ENCODE measurements around the gene ZFPM1. TPM values are rescaled to one million over a fixed set of nuclear protein-coding genes. Genes with fewer than 3 reads are reported as not detected.

The ZFPM1 gene
- polyA plus RNA-seq, 1 of the 3 experiments (the other 2 are of a cell fraction), result 1.2 TPM

GRCh38 chr16:88530858-88531203 is 77.8 kb downstream of the ZFPM1 start:
- TF ChIP-seq PBX3 (IDR thresholded peaks at IDR 0.05), result no peak
- TF ChIP-seq TAF1 (IDR thresholded peaks at IDR 0.05; ENCODE audit: borderline replicate concordance, low read depth, low read length), result no peak
- TF ChIP-seq EZH2phosphoT487 (IDR thresholded peaks at IDR 0.05; ENCODE audit: borderline replicate concordance, low read depth), result no peak
- no peak for TF ChIP-seq RCOR1 (IDR thresholded peaks at IDR 0.05; ENCODE audit: low read length)
- no peak for TF ChIP-seq JUND (IDR thresholded peaks at IDR 0.05)
- TF ChIP-seq, protein P1, sequence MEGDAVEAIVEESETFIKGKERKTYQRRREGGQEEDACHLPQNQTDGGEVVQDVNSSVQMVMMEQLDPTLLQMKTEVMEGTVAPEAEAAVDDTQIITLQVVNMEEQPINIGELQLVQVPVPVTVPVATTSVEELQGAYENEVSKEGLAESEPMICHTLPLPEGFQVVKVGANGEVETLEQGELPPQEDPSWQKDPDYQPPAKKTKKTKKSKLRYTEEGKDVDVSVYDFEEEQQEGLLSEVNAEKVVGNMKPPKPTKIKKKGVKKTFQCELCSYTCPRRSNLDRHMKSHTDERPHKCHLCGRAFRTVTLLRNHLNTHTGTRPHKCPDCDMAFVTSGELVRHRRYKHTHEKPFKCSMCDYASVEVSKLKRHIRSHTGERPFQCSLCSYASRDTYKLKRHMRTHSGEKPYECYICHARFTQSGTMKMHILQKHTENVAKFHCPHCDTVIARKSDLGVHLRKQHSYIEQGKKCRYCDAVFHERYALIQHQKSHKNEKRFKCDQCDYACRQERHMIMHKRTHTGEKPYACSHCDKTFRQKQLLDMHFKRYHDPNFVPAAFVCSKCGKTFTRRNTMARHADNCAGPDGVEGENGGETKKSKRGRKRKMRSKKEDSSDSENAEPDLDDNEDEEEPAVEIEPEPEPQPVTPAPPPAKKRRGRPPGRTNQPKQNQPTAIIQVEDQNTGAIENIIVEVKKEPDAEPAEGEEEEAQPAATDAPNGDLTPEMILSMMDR (IDR thresholded peaks at IDR 0.05), result no peak
- TF ChIP-seq FOSL2 (IDR thresholded peaks at IDR 0.05; ENCODE audit: borderline replicate concordance, low read depth), result no peak
- TF ChIP-seq GABPA (IDR thresholded peaks at IDR 0.05; ENCODE audit: low read depth), result no peak
- TF ChIP-seq, protein P2, sequence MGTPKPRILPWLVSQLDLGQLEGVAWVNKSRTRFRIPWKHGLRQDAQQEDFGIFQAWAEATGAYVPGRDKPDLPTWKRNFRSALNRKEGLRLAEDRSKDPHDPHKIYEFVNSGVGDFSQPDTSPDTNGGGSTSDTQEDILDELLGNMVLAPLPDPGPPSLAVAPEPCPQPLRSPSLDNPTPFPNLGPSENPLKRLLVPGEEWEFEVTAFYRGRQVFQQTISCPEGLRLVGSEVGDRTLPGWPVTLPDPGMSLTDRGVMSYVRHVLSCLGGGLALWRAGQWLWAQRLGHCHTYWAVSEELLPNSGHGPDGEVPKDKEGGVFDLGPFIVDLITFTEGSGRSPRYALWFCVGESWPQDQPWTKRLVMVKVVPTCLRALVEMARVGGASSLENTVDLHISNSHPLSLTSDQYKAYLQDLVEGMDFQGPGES (IDR thresholded peaks at IDR 0.05; ENCODE audit: low read depth, low read length), result no peak
- TF ChIP-seq MXI1 (IDR thresholded peaks at IDR 0.05; ENCODE audit: low read depth, low read length), result no peak
- no peak for TF ChIP-seq NFIC (IDR thresholded peaks at IDR 0.05; ENCODE audit: borderline replicate concordance)
- no peak for TF ChIP-seq FOXM1 (IDR thresholded peaks at IDR 0.05; ENCODE audit: low read depth)
- TF ChIP-seq TCF12 (IDR thresholded peaks at IDR 0.05), result no peak
- TF ChIP-seq RXRA (IDR thresholded peaks at IDR 0.05; ENCODE audit: borderline replicate concordance, low read depth), result no peak
- no peak for TF ChIP-seq SMC3 (IDR thresholded peaks at IDR 0.05; ENCODE audit: low read depth, low read length)
- Histone ChIP-seq H3K79me2 (ENCODE audit: insufficient read depth) (no peaks in the 10 kb centered on the region), H3K4me2 (no peak overlapping the region), H3F3A (replicated peaks; ENCODE audit: insufficient read depth) (peaks cover 2% of the 10 kb centered on the region), H3K4me3 (ENCODE audit: low read depth in 2 of 2, low read length in 1 of 2) (no peak overlapping the region), H3K4me1 (ENCODE audit: control insufficient read depth in 1 of 2, insufficient read depth in 2 of 2, low read depth in 1 of 2, low read length in 1 of 2) (peaks cover 0 to 9% of the 10 kb centered on the region in 2 experiments; a peak in 1 of 4 replicates), H3K9me2 (no peaks in the 10 kb centered on the region), H3K27me3 (ENCODE audit: insufficient read depth) (no peaks in the 10 kb centered on the region), H3K9ac (no peak overlapping the region), H3K9me3 (no peaks in the 10 kb centered on the region), H2AFZ (ENCODE audit: low read depth) (no peak overlapping the region), H4K20me1 (ENCODE audit: insufficient read depth) (0 out of 2 replicates have a peak, but pooled peaks cover 5% of the 10 kb centered on the region), H3K36me3 (replicated peaks in 1 of 2; ENCODE audit: control insufficient read depth in 1 of 2, insufficient read depth in 2 of 2, low read length in 1 of 2) (peaks cover 0 to 6% of the 10 kb centered on the region in 2 experiments), H3K27ac (ENCODE audit: low read depth in 2 of 2, low read length in 1 of 2) (no peak overlapping the region)
- DNase-seq, result no peak
- CTCF ChIA-PET, result no interaction called here
- POLR2A ChIA-PET, result no interaction called here
- 93% methylated on average over 9 of the region's 11 CpGs for WGBS (ENCODE audit: low lambda C conversion rate)

- POLR2A ChIA-PET, result no interaction called here
- Histone ChIP-seq H3K27me3 (ENCODE audit: insufficient read depth) (no peaks in the 10 kb centered on the region), H3K4me1 (ENCODE audit: control insufficient read depth in 1 of 2, insufficient read depth in 2 of 2, low read depth in 1 of 2, low read length in 1 of 2) (peaks cover 0 to 9% of the 10 kb centered on the region in 2 experiments; a peak in 1 of 4 replicates), H3K4me2 (no peak overlapping the region), H4K20me1 (ENCODE audit: insufficient read depth) (0 out of 2 replicates have a peak, but pooled peaks cover 6% of the 10 kb centered on the region), H3K9me3 (no peaks in the 10 kb centered on the region), H3K27ac (ENCODE audit: low read depth in 2 of 2, low read length in 1 of 2) (no peak overlapping the region), H3K9me2 (no peaks in the 10 kb centered on the region), H3K4me3 (ENCODE audit: low read depth in 2 of 2, low read length in 1 of 2) (no peak overlapping the region), H3F3A (replicated peaks; ENCODE audit: insufficient read depth) (peaks cover 2% of the 10 kb centered on the region), H3K36me3 (replicated peaks in 1 of 2; ENCODE audit: control insufficient read depth in 1 of 2, insufficient read depth in 2 of 2, low read length in 1 of 2) (peaks cover 0 to 6% of the 10 kb centered on the region in 2 experiments), H2AFZ (ENCODE audit: low read depth) (no peak overlapping the region), H3K79me2 (ENCODE audit: insufficient read depth) (no peaks in the 10 kb centered on the region), H3K9ac (no peak overlapping the region)
- CTCF ChIA-PET, result interaction anchor here (1.8 kb wide), 1 partner anchor 43 kb away, joined by 4 read pairs; no protein-coding TSS in a partner anchor
- no peak for DNase-seq
- TF ChIP-seq FOXM1 (IDR thresholded peaks at IDR 0.05; ENCODE audit: low read depth) (no peak), MXI1 (IDR thresholded peaks at IDR 0.05; ENCODE audit: low read depth, low read length) (no peak), RXRA (IDR thresholded peaks at IDR 0.05; ENCODE audit: borderline replicate concordance, low read depth) (no peak), CHD2 (IDR thresholded peaks at IDR 0.05; ENCODE audit: low read length, partially characterized antibody) (no peak)
- TF ChIP-seq, protein P3, sequence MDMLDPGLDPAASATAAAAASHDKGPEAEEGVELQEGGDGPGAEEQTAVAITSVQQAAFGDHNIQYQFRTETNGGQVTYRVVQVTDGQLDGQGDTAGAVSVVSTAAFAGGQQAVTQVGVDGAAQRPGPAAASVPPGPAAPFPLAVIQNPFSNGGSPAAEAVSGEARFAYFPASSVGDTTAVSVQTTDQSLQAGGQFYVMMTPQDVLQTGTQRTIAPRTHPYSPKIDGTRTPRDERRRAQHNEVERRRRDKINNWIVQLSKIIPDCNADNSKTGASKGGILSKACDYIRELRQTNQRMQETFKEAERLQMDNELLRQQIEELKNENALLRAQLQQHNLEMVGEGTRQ (IDR thresholded peaks at IDR 0.05; ENCODE audit: borderline replicate concordance, low read depth, low read length), result no peak
- TF ChIP-seq, protein P2 (IDR thresholded peaks at IDR 0.05; ENCODE audit: low read depth, low read length), result no peak
- 95% methylated on average over 9 of the region's 12 CpGs for WGBS (ENCODE audit: low lambda C conversion rate)
Measured at GRCh38 chr16:88531346-88531745, 78.3 kb downstream of the ZFPM1 start.

Measured in SK-N-SH (cell line).